Activated naive CD4-positive, alpha-beta T cell (primary cell): ENCODE data around the gene MSI2.

Experiments
- DNase-seq, 4 experiments: peaks; one replicate each; lab custom pipeline; 2025; lab: John Stamatoyannopoulos, UW

The MSI2 gene

GRCh38 chr17:57505841-57506773, 249.8 kb downstream of the MSI2 start:
- no peak for DNase-seq

- DNase-seq, result no peak
Measured at GRCh38 chr17:57506774-57507127, 250.4 kb downstream of the MSI2 start.

GRCh38 chr17:57507828-57508227, 251.5 kb downstream of the MSI2 start:
- DNase-seq, result no peak

GRCh38 chr17:57508671-57509070, 252.3 kb downstream of the MSI2 start:
- DNase-seq, result no peak

GRCh38 chr17:57511475-57512123, 255.3 kb downstream of the MSI2 start:
- no peak for DNase-seq

- no peak for DNase-seq
Measured at GRCh38 chr17:57512258-57512657, 255.9 kb downstream of the MSI2 start.

- no peak for DNase-seq
Measured at GRCh38 chr17:57512691-57513090, 256.4 kb downstream of the MSI2 start.

GRCh38 chr17:57513569-57513968, 257.2 kb downstream of the MSI2 start:
- DNase-seq, result no peak

- no peak for DNase-seq
Measured at GRCh38 chr17:57514614-57515013, 258.3 kb downstream of the MSI2 start.

GRCh38 chr17:57515662-57516211, 259.4 kb downstream of the MSI2 start:
- no peak for DNase-seq

GRCh38 chr17:57516290-57517230, 260.2 kb downstream of the MSI2 start:
- DNase-seq, result no peak

- no peak for DNase-seq
Measured at GRCh38 chr17:57517273-57517631, 260.9 kb downstream of the MSI2 start.

GRCh38 chr17:57517632-57518456, 261.5 kb downstream of the MSI2 start:
- DNase-seq, result no peak

- DNase-seq, result no peak
Measured at GRCh38 chr17:57518587-57519581, 262.6 kb downstream of the MSI2 start.

GRCh38 chr17:57519800-57520199, 263.5 kb downstream of the MSI2 start:
- DNase-seq, result no peak

- no peak for DNase-seq
Measured at GRCh38 chr17:57521606-57522005, 265.3 kb downstream of the MSI2 start.

- DNase-seq, result no peak
Measured at GRCh38 chr17:57522042-57523005, 266.0 kb downstream of the MSI2 start.

- no peak for DNase-seq
Measured at GRCh38 chr17:57523926-57524632, 267.8 kb downstream of the MSI2 start.
